HEK293 (cell line): ENCODE results near the gene SPTBN5.
A peak's percentile ranks its signal among the peaks of the same experiment; 100 is the strongest.

Experiments
- CTCF ChIA-PET: fragments of 350-600 bp; formaldehyde crosslinking; extraction: SDS; loops from one replicate; lab custom pipeline; 2021; ENCODE audit warnings: antibody characterized with exemption; lab: Yijun Ruan, JAX
- POLR2A ChIA-PET: fragments of 300-600 bp; formaldehyde crosslinking; extraction: SDS; loops from one replicate; lab custom pipeline; 2020; ENCODE audit warnings: antibody characterized with exemption, inconsistent platforms; lab: Yijun Ruan, JAX
- H3K27ac ChIP-seq: fragments of 200-500 bp; sonication (Bioruptor generic); 2 replicates; pipeline ENCODE4 v1.5.1; 2014; ENCODE audit warnings: low read depth, low read length, control low read depth, inconsistent platforms; ENCODE audit errors: extremely low read depth
- H3K36me3 ChIP-seq, 2 experiments: fragments of 200-500 bp in 1 of 2; sonication (Bioruptor generic) in 1 of 2; 1 replicate in 1 of 2; 2 replicates in 1 of 2; pipeline ENCODE4 v1.5.1; 2014 to 2017; ENCODE audit warnings: inconsistent platforms in 2 of 2, low read length in 2 of 2; ENCODE audit not compliant: control insufficient read depth in 2 of 2, insufficient read depth in 1 of 2
- H3K4me1 ChIP-seq: fragments of 200-500 bp; sonication (Bioruptor generic); 2 replicates; pipeline ENCODE4 v1.5.1; 2014; ENCODE audit warnings: mild to moderate bottlenecking, low read length, inconsistent platforms; ENCODE audit not compliant: control insufficient read depth, insufficient read depth
- H3K4me3 ChIP-seq: 2 replicates; pipeline ENCODE4 v1.5.1; 2011; ENCODE audit warnings: low read depth, mild to moderate bottlenecking, control low read depth, low read length, moderate library complexity
- H3K9me3 ChIP-seq: fragments of 200-500 bp; sonication (Bioruptor generic); 2 replicates; pipeline ENCODE4 v1.5.1; 2014; ENCODE audit warnings: low read depth, low read length, inconsistent platforms; ENCODE audit not compliant: control insufficient read depth, insufficient read depth
- GLIS1 ChIP-seq: fragments of 450-650 bp; formaldehyde crosslinking; IDR thresholded peaks from 2 replicates; pipeline ENCODE4 v1.5.1; 2016; ENCODE audit warnings: missing biosample characterization, missing genetic modification characterization
- HOXC10 ChIP-seq: sonication (generic); formaldehyde crosslinking; IDR thresholded peaks from 2 replicates; pipeline ENCODE4 v1.8.1; 2023; ENCODE audit warnings: mild to moderate bottlenecking, missing genetic modification reagents
- MYNN ChIP-seq: fragments of 450-650 bp; formaldehyde crosslinking; IDR thresholded peaks from 2 replicates; pipeline ENCODE4 v1.5.1; 2016; ENCODE audit warnings: missing biosample characterization, missing genetic modification characterization, borderline replicate concordance
- ZIC2 ChIP-seq: fragments of 450-650 bp; formaldehyde crosslinking; IDR thresholded peaks from 2 replicates; pipeline ENCODE4 v1.5.1; 2016; ENCODE audit warnings: missing biosample characterization, missing genetic modification characterization
- ZNF202 ChIP-seq: fragments of 450-650 bp; formaldehyde crosslinking; IDR thresholded peaks from 2 replicates; pipeline ENCODE4 v1.5.1; 2016; ENCODE audit warnings: missing biosample characterization, missing genetic modification characterization, borderline replicate concordance
- ZNF223 ChIP-seq: fragments of 450-650 bp; formaldehyde crosslinking; IDR thresholded peaks from 2 replicates; pipeline ENCODE4 v1.5.1; 2016; ENCODE audit warnings: missing biosample characterization, missing genetic modification characterization
- ZNF248 ChIP-seq: fragments of 450-650 bp; formaldehyde crosslinking; IDR thresholded peaks from 2 replicates; pipeline ENCODE4 v1.5.1; 2017; ENCODE audit warnings: missing biosample characterization, missing genetic modification characterization
- ZNF292 ChIP-seq: fragments of 450-650 bp; formaldehyde crosslinking; IDR thresholded peaks from 2 replicates; pipeline ENCODE4 v1.5.1; 2016; ENCODE audit warnings: low read depth, missing biosample characterization, missing genetic modification characterization, borderline replicate concordance
- ZNF311 ChIP-seq: fragments of 450-650 bp; formaldehyde crosslinking; IDR thresholded peaks from 2 replicates; pipeline ENCODE4 v1.5.1; 2017; ENCODE audit warnings: missing biosample characterization, missing genetic modification characterization, borderline replicate concordance
- ZNF335 ChIP-seq: fragments of 450-650 bp; formaldehyde crosslinking; conservative IDR thresholded peaks from 2 replicates; pipeline ENCODE4 v1.5.1; 2016; ENCODE audit warnings: missing biosample characterization, missing genetic modification characterization
- ZNF404 ChIP-seq: fragments of 450-650 bp; formaldehyde crosslinking; IDR thresholded peaks from 2 replicates; pipeline ENCODE4 v1.5.1; 2017; ENCODE audit warnings: missing biosample characterization, missing genetic modification characterization
- ZNF548 ChIP-seq: fragments of 450-650 bp; formaldehyde crosslinking; IDR thresholded peaks from 2 replicates; pipeline ENCODE4 v1.5.1; 2016; ENCODE audit warnings: missing biosample characterization, missing genetic modification characterization
- ZNF585B ChIP-seq: fragments of 450-650 bp; formaldehyde crosslinking; IDR thresholded peaks from 2 replicates; pipeline ENCODE4 v1.5.1; 2016; ENCODE audit warnings: missing biosample characterization, missing genetic modification characterization
- ZNF610 ChIP-seq: fragments of 450-650 bp; formaldehyde crosslinking; IDR thresholded peaks from 2 replicates; pipeline ENCODE4 v1.5.1; 2016; ENCODE audit warnings: missing biosample characterization, missing genetic modification characterization, borderline replicate concordance
- ZNF830 ChIP-seq: fragments of 450-650 bp; IDR thresholded peaks from 2 replicates; pipeline ENCODE4 v1.5.0; 2018; ENCODE audit warnings: missing biosample characterization, missing genetic modification characterization, low read depth, mild to moderate bottlenecking, moderate library complexity
- ZNF843 ChIP-seq: fragments of 450-650 bp; formaldehyde crosslinking; IDR thresholded peaks from 2 replicates; pipeline ENCODE4 v1.5.1; 2016; ENCODE audit warnings: missing biosample characterization, missing genetic modification characterization
- TF ChIP-seq, protein P1 (sequence below): fragments of 450-650 bp; formaldehyde crosslinking; IDR thresholded peaks from 2 replicates; pipeline ENCODE4 v1.5.1; 2017; ENCODE audit warnings: missing biosample characterization, missing genetic modification characterization
- TF ChIP-seq, protein P2 (sequence below): fragments of 450-650 bp; formaldehyde crosslinking; IDR thresholded peaks from 2 replicates; pipeline ENCODE4 v1.5.1; 2016; ENCODE audit warnings: missing biosample characterization, missing genetic modification characterization
- TF ChIP-seq, protein P3 (sequence below): IDR thresholded peaks from 2 replicates; pipeline ENCODE4 v1.6.1; 2011; ENCODE audit warnings: mild to moderate bottlenecking, low read depth, low read length, borderline replicate concordance
- TF ChIP-seq, protein P4 (sequence below): fragments of 450-650 bp; formaldehyde crosslinking; IDR thresholded peaks from 2 replicates; pipeline ENCODE4 v1.5.1; 2016; ENCODE audit warnings: missing biosample characterization, missing genetic modification characterization

SPTBN5 gene

DNA sequence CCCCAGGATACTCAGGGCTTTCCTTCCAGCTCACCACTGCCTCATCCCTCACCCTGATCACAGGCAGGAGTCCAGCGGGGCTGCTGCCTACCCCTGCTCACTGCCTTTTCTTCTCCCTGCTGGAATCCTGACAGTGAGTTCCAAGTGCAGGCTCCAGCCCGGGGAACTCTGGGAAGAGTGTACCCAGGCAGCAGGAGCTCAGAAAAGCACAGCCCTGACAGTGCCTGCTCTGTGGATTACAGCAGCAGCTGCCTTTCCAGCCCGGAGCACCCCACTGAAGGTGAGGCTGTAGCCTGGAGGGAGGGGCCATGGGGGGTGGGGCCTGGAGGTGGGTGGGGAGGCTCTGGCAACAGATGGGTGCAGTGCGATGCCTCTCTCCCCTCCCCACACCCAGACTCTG, 72.0 kb downstream of the SPTBN5 start:
- TF ChIP-seq ZNF843 (tag by site-specific recombination) (no peak), ZIC2 (peak; percentile 42)
- TF ChIP-seq, all 188 proteins: peak for 1
- Histone ChIP-seq H3K4me1 (no peaks in the 10 kb centered on the region), H3K9me3 (no peaks in the 10 kb centered on the region), H3K36me3 (peaks cover 0 to 58% of the 10 kb centered on the region in 2 experiments; a peak in 1 of 3 replicates), H3K4me3 (no peak overlapping the region), H3K27ac (no peak overlapping the region)
- ChIA-PET CTCF (interaction anchor here (0.5 to 1.0 kb wide), 2 partner anchors 161 to 342 kb away, joined by 3 read pairs; no protein-coding TSS in a partner anchor), POLR2A (no interaction called here)

DNA sequence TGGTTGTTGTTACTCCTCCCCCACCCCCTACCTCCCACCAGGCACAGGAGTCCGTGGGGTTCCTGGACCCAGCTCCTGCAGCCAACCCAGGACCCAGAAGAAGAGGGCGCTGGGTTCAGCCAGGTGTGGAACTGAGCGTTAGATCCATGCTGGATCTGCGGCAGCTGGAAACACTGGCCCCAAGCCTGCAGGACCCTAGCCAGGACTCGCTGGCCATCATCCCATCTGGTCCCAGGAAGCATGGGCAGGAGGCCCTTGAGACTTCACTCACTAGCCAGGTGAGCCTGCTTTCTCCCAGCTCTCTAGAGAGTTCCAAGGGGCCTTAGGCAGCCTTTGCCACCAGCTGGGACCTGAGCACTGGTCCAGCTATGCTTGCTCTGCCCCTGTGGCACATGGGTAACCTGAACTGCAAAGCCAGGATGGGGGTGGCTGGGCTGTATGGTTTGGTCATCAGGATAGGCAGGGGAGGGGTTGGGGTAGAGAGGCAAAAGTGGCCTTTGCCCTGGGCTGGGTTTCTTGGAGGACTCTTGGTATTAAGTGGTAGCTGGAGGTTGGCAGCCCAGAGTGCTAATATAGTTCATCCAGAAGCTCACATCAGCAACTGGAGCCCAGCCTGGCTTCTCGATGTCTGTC, 72.9 kb downstream of the SPTBN5 start:
- peak; percentile 37; the same call in 1 of the 2 replicates for TF ChIP-seq GLIS1 (tag by site-specific recombination)
- TF ChIP-seq, protein P1, sequence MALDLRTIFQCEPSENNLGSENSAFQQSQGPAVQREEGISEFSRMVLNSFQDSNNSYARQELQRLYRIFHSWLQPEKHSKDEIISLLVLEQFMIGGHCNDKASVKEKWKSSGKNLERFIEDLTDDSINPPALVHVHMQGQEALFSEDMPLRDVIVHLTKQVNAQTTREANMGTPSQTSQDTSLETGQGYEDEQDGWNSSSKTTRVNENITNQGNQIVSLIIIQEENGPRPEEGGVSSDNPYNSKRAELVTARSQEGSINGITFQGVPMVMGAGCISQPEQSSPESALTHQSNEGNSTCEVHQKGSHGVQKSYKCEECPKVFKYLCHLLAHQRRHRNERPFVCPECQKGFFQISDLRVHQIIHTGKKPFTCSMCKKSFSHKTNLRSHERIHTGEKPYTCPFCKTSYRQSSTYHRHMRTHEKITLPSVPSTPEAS (tag by site-specific recombination) = no peak
- Histone ChIP-seq H3K36me3 (peaks cover 0 to 60% of the 10 kb centered on the region in 2 experiments; a peak in 1 of 3 replicates), H3K4me1 (no peaks in the 10 kb centered on the region), H3K4me3 (no peak overlapping the region), H3K27ac (no peak overlapping the region), H3K9me3 (no peaks in the 10 kb centered on the region)
- ChIA-PET POLR2A (no interaction called here), CTCF (interaction anchor here (1.0 kb wide), 1 partner anchor 160 kb away, joined by 3 read pairs; no protein-coding TSS in a partner anchor)

DNA sequence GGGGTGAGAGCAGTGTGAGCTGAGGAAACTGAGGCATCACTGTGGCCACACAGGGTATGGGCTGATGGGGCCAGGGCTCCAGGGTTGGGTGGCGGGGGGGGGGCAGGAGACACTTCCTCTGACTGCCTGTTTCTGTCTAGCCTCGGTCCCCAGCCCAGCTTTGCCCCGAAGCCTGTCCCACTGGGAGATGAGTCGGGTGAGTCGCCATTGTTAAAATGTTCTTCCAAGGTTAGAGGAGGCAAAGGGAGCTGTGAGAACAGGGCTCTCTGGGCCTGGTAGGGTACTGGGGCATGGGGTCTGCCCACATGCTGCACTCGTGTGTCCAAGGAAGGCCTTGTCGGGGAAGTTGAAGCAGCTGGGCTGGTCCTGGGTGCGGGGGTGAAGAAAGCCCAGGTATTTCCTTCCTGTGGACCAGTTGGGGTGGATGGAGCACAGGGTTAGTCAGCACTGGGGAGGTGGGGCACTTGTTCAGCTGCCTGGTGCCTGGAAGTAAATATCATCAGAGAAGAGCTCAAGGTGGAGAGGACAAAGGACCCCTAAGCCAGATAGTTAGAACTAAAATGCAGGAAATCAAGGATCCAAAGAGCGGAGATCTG, 74.3 kb downstream of the SPTBN5 start:
- no peaks in the 10 kb centered on the region for H3K4me1 ChIP-seq
- H3K27ac ChIP-seq = no peak overlapping the region
- TF ChIP-seq ZNF548 (tag by site-specific recombination) (no peak), MYNN (tag by site-specific recombination) (no peak), ZNF223 (tag by site-specific recombination) (no peak), ZNF202 (no peak), ZNF404 (tag by site-specific recombination) (no peak), HOXC10 (CRISPR knock-in tag) (no peak), ZNF311 (tag by site-specific recombination) (no peak), ZNF610 (tag by site-specific recombination) (no peak), ZNF248 (no peak), ZNF585B (no peak), ZNF292 (no peak), ZNF335 (tag by site-specific recombination) (no peak), ZNF830 (no peak), ZNF843 (tag by site-specific recombination) (no peak)
- TF ChIP-seq, protein P2, sequence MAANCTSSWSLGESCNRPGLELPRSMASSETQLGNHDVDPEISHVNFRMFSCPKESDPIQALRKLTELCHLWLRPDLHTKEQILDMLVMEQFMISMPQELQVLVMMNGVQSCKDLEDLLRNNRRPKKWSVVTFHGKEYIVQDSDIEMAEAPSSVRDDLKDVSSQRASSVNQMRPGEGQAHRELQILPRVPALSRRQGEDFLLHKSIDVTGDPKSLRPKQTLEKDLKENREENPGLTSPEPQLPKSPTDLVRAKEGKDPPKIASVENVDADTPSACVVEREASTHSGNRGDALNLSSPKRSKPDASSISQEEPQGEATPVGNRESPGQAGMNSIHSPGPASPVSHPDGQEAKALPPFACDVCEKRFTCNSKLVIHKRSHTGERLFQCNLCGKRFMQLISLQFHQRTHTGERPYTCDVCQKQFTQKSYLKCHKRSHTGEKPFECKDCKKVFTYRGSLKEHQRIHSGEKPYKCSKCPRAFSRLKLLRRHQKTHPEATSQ (tag by site-specific recombination) = no peak
- TF ChIP-seq, protein P3, sequence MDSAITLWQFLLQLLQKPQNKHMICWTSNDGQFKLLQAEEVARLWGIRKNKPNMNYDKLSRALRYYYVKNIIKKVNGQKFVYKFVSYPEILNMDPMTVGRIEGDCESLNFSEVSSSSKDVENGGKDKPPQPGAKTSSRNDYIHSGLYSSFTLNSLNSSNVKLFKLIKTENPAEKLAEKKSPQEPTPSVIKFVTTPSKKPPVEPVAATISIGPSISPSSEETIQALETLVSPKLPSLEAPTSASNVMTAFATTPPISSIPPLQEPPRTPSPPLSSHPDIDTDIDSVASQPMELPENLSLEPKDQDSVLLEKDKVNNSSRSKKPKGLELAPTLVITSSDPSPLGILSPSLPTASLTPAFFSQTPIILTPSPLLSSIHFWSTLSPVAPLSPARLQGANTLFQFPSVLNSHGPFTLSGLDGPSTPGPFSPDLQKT = no peak
- TF ChIP-seq, protein P4, sequence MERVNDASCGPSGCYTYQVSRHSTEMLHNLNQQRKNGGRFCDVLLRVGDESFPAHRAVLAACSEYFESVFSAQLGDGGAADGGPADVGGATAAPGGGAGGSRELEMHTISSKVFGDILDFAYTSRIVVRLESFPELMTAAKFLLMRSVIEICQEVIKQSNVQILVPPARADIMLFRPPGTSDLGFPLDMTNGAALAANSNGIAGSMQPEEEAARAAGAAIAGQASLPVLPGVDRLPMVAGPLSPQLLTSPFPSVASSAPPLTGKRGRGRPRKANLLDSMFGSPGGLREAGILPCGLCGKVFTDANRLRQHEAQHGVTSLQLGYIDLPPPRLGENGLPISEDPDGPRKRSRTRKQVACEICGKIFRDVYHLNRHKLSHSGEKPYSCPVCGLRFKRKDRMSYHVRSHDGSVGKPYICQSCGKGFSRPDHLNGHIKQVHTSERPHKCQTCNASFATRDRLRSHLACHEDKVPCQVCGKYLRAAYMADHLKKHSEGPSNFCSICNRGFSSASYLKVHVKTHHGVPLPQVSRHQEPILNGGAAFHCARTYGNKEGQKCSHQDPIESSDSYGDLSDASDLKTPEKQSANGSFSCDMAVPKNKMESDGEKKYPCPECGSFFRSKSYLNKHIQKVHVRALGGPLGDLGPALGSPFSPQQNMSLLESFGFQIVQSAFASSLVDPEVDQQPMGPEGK (tag by site-specific recombination) = no peak
- ChIA-PET CTCF (interaction anchor here (0.6 to 1.2 kb wide), 3 partner anchors 9 to 37 kb away, joined by 3 read pairs; no protein-coding TSS in a partner anchor), POLR2A (no interaction called here)
- no peak overlapping the region for H3K4me3 ChIP-seq
- H3K9me3 ChIP-seq = no peaks in the 10 kb centered on the region
- H3K36me3 ChIP-seq = peaks cover 0 to 59% of the 10 kb centered on the region in 2 experiments; a peak in 1 of 3 replicates
